HG03469 (cell line): Measurements from ENCODE around the gene CEBPE.

Source experiments
- ATAC-seq: cut with Tn5 transposase; IDR thresholded peaks from one replicate; pipeline ENCODE4 v1.9.1; 2021; ENCODE audit warnings: mild to moderate bottlenecking, moderate library complexity, moderate number of reproducible peaks; ENCODE audit not compliant: unreplicated experiment

CEBPE gene

GRCh38 chr14:23118506-23119362, at the start of gene CEBPE:
CEBPE (minus strand) TSS chr14:23119255; CDS start chr14:23119091, 164 bp downstream.
- no peak for ATAC-seq

- ATAC-seq = no peak
These were observed 49.2 kb upstream of the CEBPE start for GRCh38 chr14:23168246-23168645.

GRCh38 chr14:23167116-23167847, 48.2 kb upstream of the CEBPE start:
- no peak for ATAC-seq

DNA sequence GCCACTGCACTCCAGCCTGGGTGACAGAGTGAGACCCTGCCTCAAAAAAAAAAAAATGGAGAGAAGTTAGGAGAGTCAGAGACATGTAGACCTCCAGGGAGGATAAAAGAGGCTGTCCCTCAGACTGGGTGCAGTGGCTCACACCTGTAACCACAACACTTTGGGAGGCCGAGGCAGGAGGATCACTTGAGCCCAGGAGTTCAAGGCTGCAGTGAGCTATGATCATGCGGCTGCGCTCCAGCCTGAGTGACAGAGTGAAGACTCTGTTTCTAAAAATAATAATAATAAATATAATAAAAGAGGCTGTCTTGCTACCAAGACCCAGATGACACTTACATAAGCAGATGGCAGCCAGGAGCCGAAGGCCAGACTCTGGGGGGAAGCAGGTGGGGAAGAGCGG, 45.9 kb upstream of the CEBPE start:
- no peak for ATAC-seq

DNA sequence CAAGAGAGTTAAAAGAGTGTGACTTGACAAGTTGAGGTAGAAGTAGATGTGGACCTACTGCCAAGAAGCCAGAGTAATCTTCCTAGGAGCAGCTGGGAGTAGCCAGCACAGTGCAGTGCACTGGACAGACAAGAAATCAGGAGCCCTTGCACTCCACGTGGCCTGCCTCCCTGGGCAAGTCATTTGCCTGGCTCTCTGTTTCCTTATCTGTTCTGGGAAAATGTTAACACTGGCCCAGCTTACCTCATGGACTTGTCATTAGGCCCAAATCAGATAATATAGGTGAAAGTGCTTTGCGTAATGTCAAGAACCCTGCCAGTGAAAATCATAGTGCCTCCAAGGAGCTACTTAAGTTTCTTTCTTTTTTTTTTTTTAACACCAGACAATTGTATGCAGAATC, 45.2 kb upstream of the CEBPE start:
- ATAC-seq = no peak

DNA sequence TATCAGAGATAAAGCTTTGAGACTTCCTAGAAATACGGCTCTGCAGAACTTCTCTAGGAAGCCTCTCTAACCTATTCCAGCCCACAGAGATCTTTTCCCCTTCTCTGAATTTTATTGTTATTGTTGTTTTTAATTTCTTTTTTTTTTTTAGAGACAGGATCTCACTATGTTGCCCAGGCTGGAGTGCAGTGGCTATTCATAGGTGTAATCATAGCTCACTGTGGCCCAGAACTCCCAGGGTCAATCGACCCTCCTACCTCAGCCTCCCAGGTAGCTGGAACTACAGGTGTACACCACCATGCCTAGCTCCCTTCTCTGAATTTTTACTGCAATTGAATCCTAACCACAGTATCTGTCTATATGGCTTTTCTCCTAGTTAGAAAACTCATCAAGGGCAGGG, 44.8 kb upstream of the CEBPE start:
- no peak for ATAC-seq

GRCh38 chr14:23162800-23163199, 43.7 kb upstream of the CEBPE start:
- no peak for ATAC-seq

DNA sequence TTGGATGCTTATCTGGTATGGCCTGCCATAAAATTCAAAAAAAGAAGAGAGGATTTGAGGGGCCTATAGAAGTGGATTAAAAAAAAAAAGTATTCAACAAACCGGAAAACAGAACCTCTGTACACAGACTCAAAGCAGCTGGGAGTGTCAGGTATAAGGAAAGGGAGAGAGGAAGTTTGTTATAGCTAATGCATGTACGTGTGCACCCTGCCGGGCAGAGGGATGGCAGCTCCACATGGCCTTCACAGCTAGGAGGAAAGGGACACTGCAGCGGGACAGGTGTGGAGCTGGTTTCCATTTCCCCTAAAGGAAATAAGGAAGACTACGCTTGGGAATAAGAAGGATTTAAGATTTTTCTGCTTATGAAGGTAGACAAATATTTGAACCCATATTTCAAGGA, 43.0 kb upstream of the CEBPE start:
- ATAC-seq = no peak

DNA sequence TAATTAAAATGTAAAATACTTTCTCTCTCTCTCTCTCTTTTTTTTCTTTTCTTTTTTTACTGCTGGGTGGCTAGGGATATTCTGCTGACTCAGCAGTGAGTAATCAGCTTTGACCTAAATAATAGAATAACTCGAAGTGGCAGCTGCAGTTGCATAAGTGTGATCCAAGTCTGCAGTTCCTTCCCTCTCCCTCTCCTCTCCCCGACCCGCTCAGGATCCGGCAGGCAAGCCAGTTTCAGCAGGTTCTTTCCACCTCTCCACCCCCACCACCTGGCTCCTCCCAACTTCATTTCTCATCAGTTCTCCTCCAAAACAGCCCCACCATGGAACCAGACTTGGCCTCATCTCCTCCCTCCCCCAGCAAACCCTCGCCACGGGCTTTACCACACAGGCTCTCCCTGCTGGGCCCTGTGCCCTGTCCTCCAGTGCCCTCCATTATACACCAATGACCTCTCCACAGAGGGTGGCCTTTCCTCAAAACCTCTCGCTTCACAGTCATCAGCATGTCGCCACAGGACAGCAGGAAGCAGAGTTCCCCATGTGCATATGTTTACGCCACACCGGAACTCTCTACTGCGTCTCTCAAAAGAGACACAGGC, 42.0 kb upstream of the CEBPE start:
- ATAC-seq = no peak

DNA sequence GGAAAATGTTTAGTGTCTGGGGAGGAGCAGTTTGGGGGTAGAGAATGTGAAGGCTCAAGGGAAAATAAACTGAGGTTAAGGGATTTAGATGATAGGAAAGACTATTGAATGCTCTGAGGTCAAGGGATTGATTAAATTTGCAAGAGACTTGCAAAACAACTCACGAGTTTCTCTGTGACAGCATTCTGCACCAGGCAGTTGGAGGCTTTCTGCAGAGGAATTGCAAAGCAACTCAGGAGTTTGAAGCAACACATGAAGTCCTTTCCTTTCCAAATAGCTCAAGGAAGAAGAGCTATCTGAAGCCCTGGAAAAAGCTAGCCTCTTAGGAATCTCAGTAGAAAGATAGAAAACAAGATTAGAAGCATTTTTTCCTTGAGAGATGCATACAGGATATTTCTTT, 40.5 kb upstream of the CEBPE start:
- no peak for ATAC-seq

DNA sequence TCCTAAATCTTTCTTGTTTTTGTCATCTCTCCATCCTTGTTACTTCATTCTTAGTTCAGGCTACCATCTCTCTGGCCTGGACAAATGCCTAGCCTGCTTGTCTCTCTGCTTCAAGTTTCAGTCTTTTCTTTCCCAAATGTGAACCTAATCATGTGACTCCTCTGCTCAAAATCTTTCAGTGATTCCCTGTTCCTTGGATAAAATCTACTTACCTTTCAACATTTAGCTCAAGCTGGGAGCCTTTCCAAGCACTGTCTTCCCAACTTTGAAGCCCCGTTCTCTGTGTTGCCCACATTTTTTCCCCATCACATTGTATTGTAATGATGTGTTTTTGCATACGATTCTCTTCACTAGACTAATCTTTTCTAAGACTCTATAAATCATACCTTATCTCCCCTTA, 39.7 kb upstream of the CEBPE start:
- no peak for ATAC-seq

DNA sequence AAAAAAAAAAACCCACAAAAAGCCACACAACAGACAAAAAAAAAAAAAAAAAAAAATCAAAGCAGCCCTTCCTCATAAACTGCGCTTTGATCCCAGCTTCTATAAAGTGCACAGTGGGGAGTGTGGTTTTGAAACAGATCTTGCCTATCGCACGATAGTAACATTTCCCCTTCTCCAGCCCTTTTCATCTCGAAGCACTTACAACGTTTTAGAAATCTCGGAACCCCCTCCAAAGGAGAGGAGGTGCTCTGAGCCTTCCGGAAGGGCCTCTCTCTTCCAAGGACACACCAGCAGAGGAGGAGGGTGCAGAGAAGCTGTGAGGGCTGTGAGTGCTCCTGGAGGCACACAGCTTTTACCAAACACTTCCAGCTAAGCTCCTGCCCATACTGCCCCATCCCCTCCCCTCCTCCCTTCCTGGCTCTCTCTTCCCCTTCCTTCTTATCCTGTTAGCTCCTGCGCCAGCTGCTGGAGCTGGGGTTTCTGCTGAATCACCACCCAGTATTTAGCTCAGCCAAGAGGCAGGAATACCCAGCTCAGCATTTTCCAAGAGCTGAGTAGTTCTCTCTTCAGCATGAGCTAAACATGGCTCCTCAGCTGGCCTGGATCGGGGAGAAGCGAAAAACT, 36.0 kb upstream of the CEBPE start:
- ATAC-seq = no peak

DNA sequence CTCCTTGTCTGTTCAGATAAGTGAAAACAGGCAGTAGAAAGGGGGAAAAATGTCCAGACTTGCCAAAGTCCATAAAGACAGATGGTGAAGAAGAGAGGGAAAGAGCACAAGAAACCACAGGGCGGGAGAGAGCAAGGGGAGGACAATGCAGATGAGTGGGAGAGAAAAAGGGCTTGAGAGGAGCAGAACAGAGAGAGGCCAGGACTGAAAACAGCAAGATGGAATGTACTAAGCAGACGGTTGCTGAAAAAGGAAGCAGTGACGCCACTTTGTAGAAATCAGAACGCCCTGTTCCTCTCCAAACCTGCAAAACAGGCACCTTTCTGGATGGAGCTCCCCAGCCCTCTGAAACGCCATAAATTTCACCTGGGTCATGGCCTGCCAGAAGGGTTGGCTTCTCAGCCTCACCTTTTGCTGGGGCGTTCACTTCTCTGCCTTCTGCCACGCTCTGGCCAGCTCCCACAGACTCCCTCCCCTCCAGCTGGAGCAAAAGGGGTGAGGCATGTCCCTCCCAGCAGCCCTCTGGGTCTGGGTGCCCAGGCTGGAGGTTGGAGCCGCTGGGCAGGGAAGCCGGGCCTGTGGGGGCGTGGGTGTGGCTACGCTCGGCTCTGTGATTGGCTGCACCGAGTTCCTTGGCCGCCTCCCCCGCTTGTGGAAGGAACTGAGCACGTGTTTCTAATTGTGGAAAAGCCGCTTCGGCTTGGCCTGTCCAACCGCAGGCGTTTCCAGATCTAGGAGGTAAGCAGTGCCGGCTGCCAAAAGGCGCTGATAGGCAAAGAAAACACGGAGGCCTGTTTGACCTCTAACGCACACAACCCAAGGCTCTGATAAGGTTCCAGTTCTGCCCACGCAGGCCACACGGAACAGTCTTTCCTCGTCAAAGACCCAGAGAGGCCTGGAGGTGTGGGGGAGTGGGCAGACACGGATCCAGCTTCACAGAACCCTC, 35.1 kb upstream of the CEBPE start:
- ATAC-seq = no peak

GRCh38 chr14:23151342-23151741, 32.3 kb upstream of the CEBPE start:
- ATAC-seq = no peak

DNA sequence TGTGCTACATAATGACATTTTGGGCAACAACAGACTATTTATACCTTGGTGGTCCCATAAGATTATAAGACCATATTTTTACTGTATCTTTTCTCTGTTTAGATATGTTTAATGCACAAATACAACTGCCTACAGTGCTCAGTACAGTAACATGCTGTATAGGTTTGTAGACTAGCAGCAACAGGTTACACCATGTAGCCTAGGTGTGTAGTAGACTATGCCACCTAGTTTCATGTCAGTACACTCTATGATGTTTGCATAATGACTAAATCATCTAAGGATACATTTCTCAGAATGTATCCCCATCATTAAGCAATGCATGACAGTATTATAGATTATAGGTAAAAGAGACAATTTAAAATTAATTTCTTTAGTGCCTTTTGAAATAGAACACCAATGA, 30.7 kb upstream of the CEBPE start:
- ATAC-seq = no peak

DNA sequence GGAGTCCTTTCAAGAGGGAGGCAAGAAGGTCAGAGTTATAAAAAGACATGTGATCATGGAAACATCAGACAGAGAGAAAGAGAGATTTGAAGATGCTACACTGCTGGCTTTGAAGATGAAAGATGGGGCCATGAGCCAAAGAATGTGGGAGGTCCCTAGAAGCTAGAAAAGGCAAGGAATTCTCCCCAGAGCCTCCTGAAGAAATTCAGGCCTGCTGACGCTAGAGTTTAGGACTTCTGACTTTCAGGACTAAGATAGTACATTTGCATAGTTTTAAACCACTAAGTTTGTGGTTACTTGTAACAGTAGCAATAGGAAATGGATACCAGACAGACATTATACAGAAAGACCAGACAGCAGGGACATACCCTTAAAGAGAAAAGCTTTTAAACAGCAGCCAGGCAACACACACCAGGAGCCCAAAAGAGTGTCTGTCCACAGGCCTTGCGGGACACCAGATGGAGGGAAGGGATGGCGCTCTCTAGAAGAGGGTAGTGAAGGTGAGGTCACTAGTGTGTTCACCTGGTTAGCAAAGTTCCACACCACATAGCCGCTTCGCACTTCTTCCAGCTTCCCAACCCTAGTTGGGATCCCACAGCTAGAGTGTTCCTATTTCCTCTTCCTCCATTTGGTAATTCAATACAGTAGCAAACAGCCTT, 29.7 kb upstream of the CEBPE start:
- ATAC-seq = no peak

GRCh38 chr14:23147676-23148075, 28.6 kb upstream of the CEBPE start:
- no peak for ATAC-seq

DNA sequence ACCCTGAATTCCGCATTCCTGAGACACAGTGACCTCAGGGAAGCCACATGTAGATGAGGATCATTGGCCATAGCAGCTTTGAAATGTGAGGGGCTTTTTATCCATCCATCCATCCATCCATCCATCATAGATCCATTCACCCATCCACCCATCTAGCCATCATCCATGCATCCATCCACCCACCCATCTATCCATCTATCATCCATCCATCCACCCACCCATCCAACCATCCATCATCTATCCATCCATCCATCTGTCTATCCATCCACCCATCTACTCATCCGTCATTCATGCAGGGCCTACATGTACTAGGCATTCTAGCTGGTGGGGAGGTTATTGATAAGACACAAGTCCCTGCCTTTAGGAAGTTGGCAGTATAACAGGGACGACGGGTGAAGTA, 27.9 kb upstream of the CEBPE start:
- no peak for ATAC-seq

- no peak for ATAC-seq
These were observed 27.4 kb upstream of the CEBPE start for GRCh38 chr14:23146351-23146910.
